Measurements from ENCODE around the gene PAN3. TPM values are rescaled to one million over a fixed set of nuclear protein-coding genes. Genes with fewer than 3 reads are reported as not detected.

The PAN3 gene
- total RNA-seq, 1 experiment from 2014 or later, result 18.5 TPM

DNA sequence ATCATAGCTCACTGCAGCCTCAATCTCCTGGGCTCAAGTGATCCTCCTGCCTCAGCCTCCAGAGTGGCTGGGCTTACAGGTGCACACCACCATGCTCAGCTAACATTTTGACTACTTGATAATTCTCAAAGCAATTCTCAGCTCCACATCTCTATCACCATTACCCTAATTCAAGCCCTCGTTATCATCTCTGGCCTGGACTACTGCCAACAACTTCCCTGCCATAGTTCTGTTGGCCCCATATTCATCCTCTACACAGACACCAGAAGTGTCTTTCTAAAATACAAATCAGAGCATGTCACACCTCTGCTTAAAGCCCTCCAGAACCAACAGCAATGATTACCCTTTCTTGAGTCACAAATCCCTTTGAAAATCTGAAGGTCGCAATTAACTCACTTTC is 45.9 kb upstream of the PAN3 start:
- intact Hi-C loops (cut with micrococcal nuclease; ENCODE audit: unreplicated experiment), result no loop called here
- TF ChIP-seq, protein P1, sequence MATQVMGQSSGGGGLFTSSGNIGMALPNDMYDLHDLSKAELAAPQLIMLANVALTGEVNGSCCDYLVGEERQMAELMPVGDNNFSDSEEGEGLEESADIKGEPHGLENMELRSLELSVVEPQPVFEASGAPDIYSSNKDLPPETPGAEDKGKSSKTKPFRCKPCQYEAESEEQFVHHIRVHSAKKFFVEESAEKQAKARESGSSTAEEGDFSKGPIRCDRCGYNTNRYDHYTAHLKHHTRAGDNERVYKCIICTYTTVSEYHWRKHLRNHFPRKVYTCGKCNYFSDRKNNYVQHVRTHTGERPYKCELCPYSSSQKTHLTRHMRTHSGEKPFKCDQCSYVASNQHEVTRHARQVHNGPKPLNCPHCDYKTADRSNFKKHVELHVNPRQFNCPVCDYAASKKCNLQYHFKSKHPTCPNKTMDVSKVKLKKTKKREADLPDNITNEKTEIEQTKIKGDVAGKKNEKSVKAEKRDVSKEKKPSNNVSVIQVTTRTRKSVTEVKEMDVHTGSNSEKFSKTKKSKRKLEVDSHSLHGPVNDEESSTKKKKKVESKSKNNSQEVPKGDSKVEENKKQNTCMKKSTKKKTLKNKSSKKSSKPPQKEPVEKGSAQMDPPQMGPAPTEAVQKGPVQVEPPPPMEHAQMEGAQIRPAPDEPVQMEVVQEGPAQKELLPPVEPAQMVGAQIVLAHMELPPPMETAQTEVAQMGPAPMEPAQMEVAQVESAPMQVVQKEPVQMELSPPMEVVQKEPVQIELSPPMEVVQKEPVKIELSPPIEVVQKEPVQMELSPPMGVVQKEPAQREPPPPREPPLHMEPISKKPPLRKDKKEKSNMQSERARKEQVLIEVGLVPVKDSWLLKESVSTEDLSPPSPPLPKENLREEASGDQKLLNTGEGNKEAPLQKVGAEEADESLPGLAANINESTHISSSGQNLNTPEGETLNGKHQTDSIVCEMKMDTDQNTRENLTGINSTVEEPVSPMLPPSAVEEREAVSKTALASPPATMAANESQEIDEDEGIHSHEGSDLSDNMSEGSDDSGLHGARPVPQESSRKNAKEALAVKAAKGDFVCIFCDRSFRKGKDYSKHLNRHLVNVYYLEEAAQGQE (IDR thresholded peaks at IDR 0.05; ENCODE audit: insufficient read depth in 1 of 2, low read depth in 2 of 2, low read length in 1 of 2), result no peak
- TF ChIP-seq, protein P2, sequence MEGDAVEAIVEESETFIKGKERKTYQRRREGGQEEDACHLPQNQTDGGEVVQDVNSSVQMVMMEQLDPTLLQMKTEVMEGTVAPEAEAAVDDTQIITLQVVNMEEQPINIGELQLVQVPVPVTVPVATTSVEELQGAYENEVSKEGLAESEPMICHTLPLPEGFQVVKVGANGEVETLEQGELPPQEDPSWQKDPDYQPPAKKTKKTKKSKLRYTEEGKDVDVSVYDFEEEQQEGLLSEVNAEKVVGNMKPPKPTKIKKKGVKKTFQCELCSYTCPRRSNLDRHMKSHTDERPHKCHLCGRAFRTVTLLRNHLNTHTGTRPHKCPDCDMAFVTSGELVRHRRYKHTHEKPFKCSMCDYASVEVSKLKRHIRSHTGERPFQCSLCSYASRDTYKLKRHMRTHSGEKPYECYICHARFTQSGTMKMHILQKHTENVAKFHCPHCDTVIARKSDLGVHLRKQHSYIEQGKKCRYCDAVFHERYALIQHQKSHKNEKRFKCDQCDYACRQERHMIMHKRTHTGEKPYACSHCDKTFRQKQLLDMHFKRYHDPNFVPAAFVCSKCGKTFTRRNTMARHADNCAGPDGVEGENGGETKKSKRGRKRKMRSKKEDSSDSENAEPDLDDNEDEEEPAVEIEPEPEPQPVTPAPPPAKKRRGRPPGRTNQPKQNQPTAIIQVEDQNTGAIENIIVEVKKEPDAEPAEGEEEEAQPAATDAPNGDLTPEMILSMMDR (IDR thresholded peaks at IDR 0.05), result no peak
- no peak for TF ChIP-seq TCF7L2 (IDR thresholded peaks at IDR 0.05; ENCODE audit: low read depth, low read length)
- TF ChIP-seq SIN3A (IDR thresholded peaks at IDR 0.05; ENCODE audit: borderline replicate concordance, insufficient read depth, low read depth, low read length), result no peak
- no peak for TF ChIP-seq POLR2AphosphoS5 (IDR thresholded peaks at IDR 0.05; ENCODE audit: low read depth, low read length)
- H3K9me3 ChIP-seq (ENCODE audit: control insufficient read depth, insufficient read depth, low read depth, low read length), result no peaks in the 10 kb centered on the region
- no peak overlapping the region for H3K4me3 ChIP-seq (ENCODE audit: low read depth in 2 of 2, low read length in 2 of 2)
- H3K27ac ChIP-seq (ENCODE audit: low read length), result no peak overlapping the region
- no TSS peak for BruUV-seq (replicated peaks)
- no peak for ATAC-seq
- H3K36me3 ChIP-seq (ENCODE audit: control insufficient read depth, insufficient read depth, low read length), result no peaks in the 10 kb centered on the region
- ChIA-PET CTCF (no interaction called here), POLR2A (no interaction called here)
- DNase-seq (ENCODE audit: low read depth, low spot score), result no peak
- H3K4me1 ChIP-seq (ENCODE audit: control insufficient read depth, insufficient read depth, low read length), result no peaks in the 10 kb centered on the region
- peaks cover 11% of the 10 kb centered on the region for H3K27me3 ChIP-seq (ENCODE audit: control insufficient read depth, insufficient read depth, low read length)
- in situ Hi-C loops (cut with HindIII; ENCODE audit: low pct_unique_long_range_greater_than_20kb, low sequenced_read_pairs), result no loop called here

DNA sequence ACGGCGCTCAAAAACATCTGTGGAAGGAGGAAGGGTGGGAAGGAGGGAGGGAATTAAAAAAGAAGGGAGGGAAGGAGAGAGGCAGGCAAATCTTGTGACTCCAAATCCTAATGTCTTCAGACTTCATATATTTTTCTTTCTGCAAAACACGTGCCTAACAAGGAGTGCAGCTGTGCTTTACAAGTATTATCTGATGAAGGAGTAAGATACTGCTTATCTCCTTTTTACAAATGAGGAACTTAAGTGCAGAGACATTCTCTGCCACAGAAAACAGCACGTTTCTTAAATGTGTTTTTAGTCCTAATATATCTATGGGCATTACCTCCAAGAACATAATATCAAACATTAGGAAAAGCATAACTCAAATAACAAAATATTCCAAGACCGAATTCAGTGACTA is 44.5 kb upstream of the PAN3 start:
- Histone ChIP-seq H3K4me3 (ENCODE audit: low read depth in 2 of 2, low read length in 2 of 2) (no peak overlapping the region), H3K4me1 (ENCODE audit: control insufficient read depth, insufficient read depth, low read length) (no peaks in the 10 kb centered on the region), H3K9me3 (ENCODE audit: control insufficient read depth, insufficient read depth, low read depth, low read length) (no peaks in the 10 kb centered on the region), H3K36me3 (ENCODE audit: control insufficient read depth, insufficient read depth, low read length) (no peaks in the 10 kb centered on the region), H3K27me3 (ENCODE audit: control insufficient read depth, insufficient read depth, low read length) (peaks cover 14% of the 10 kb centered on the region), H3K27ac (ENCODE audit: low read length) (no peak overlapping the region)
- TF ChIP-seq, protein P1 (IDR thresholded peaks at IDR 0.05; ENCODE audit: insufficient read depth in 1 of 2, low read depth in 2 of 2, low read length in 1 of 2), result no peak
- TF ChIP-seq POLR2AphosphoS5 (IDR thresholded peaks at IDR 0.05; ENCODE audit: low read depth, low read length), result no peak
- TF ChIP-seq TCF7L2 (IDR thresholded peaks at IDR 0.05; ENCODE audit: low read depth, low read length), result no peak
- TF ChIP-seq, protein P2 (IDR thresholded peaks at IDR 0.05), result no peak
- no peak for TF ChIP-seq SIN3A (IDR thresholded peaks at IDR 0.05; ENCODE audit: borderline replicate concordance, insufficient read depth, low read depth, low read length)
- DNase-seq (ENCODE audit: low read depth, low spot score) (no peak), ATAC-seq (no peak)
- POLR2A ChIA-PET, result no interaction called here
- in situ Hi-C loops (cut with HindIII; ENCODE audit: low pct_unique_long_range_greater_than_20kb, low sequenced_read_pairs) (no loop called here), intact Hi-C loops (cut with micrococcal nuclease; ENCODE audit: unreplicated experiment) (no loop called here)
- CTCF ChIA-PET, result no interaction called here
- BruUV-seq (replicated peaks), result no TSS peak

All from Panc1 (cell line).